Loucy (cell line): Measurements from ENCODE around the gene LTBP1.

Experiments
- EZH2phosphoT487 ChIP-seq: fragments of 200-600 bp; IDR thresholded peaks from 2 replicates; pipeline ENCODE4 v1.6.1; 2018; ENCODE audit warnings: antibody characterized with exemption, mild to moderate bottlenecking, moderate library complexity, borderline replicate concordance
- TF ChIP-seq, protein P1 (sequence below): fragments of 200-600 bp; sonication (generic); conservative IDR thresholded peaks from 2 replicates; pipeline ENCODE4 v1.5.1; 2014; ENCODE audit warnings: mild to moderate bottlenecking, antibody characterized with exemption, low read length

DNA sequence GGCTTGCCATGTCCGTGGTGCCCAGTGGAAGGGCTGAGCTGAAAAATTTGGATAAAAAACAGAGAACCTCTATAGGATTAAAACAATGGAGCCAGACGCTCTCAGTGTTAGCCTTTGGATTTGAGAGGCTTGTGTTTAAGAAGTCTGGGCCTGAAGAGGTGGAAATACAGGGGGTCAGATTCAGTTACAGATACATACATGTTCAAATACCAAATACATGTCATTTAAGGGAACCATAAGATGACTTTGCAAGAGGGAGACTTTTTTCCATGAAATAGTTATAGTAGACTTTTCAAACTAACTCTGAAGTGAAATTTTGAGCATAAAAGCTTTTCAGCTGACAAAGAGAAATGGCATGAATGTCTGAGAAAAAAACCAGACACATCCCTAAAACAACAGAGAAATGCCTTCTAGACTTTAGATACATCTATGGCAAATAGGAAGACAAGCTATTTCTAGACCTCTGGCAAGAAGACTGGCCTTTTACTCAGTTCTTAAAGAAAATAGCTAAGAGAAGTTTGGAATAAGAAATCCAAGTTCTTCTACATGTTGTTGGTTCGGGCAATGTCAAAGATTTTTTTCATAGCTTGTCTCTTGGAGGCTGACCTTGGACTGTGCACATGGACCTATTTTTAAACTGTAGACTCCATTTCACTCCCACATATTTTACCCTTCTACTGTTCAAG lies 112.9 kb downstream of the LTBP1 start:
- TF ChIP-seq, protein P1, sequence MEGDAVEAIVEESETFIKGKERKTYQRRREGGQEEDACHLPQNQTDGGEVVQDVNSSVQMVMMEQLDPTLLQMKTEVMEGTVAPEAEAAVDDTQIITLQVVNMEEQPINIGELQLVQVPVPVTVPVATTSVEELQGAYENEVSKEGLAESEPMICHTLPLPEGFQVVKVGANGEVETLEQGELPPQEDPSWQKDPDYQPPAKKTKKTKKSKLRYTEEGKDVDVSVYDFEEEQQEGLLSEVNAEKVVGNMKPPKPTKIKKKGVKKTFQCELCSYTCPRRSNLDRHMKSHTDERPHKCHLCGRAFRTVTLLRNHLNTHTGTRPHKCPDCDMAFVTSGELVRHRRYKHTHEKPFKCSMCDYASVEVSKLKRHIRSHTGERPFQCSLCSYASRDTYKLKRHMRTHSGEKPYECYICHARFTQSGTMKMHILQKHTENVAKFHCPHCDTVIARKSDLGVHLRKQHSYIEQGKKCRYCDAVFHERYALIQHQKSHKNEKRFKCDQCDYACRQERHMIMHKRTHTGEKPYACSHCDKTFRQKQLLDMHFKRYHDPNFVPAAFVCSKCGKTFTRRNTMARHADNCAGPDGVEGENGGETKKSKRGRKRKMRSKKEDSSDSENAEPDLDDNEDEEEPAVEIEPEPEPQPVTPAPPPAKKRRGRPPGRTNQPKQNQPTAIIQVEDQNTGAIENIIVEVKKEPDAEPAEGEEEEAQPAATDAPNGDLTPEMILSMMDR: no peak
- TF ChIP-seq EZH2phosphoT487: no peak
